Esophagus muscularis mucosa (tissue), 4 donors: ENCODE data around the gene RUFY2. TPM values are rescaled to one million over a fixed set of nuclear protein-coding genes. Genes with fewer than 3 reads are reported as not detected.

ENCODE experiments used
- DNase-seq: peaks from one replicate; pipeline ENCODE4 v3.0.0-alpha.2; 2017; ENCODE audit errors: extremely low spot score
- H3K27ac ChIP-seq, 4 donors: fragments of 200-600 bp; sonication (generic); replicated peaks in 1 of 4; 1 replicate in 3 of 4; 2 replicates in 1 of 4; pipeline ENCODE4 v1.5.1; 2016 to 2019; ENCODE audit warnings: mild to moderate bottlenecking in 1 of 4
- H3K27me3 ChIP-seq, 4 donors: fragments of 200-600 bp; sonication (generic); one replicate each; pipeline versions ENCODE4 v1.5.1 to v1.6.0; 2016 to 2019
- H3K36me3 ChIP-seq, 4 donors: fragments of 200-600 bp; sonication (generic); one replicate each; pipeline ENCODE4 v1.5.1; 2016 to 2019
- H3K4me1 ChIP-seq, 4 donors: fragments of 200-600 bp; sonication (generic); one replicate each; pipeline ENCODE4 v1.5.1; 2016 to 2019
- H3K4me3 ChIP-seq, 4 donors: fragments of 200-600 bp; sonication (generic); 1 replicate in 2 of 4; 2 replicates in 2 of 4; pipeline ENCODE4 v1.5.1; 2016 to 2019; ENCODE audit warnings: mild to moderate bottlenecking in 4 of 4, moderate library complexity in 1 of 4
- H3K9me3 ChIP-seq, 4 donors: fragments of 200-600 bp; sonication (generic); 1 replicate in 3 of 4; 2 replicates in 1 of 4; pipeline ENCODE4 v1.5.1; 2016 to 2019
- EP300 ChIP-seq: sonication (generic); formaldehyde crosslinking; IDR thresholded peaks from one replicate; pipeline ENCODE4 v1.6.1; 2017; ENCODE audit warnings: antibody characterized with exemption
- POLR2A ChIP-seq: fragments of 450-650 bp; IDR thresholded peaks from one replicate; pipeline ENCODE4 v1.6.1; 2017; ENCODE audit warnings: antibody characterized with exemption, moderate library complexity, mild to moderate bottlenecking, low read depth
- POLR2AphosphoS5 ChIP-seq, 2 donors: sonication (generic); formaldehyde crosslinking; IDR thresholded peaks; one replicate each; pipeline ENCODE4 v1.6.1; 2017; ENCODE audit warnings: antibody characterized with exemption in 2 of 2
- WGBS: methylation state at CpG from one replicate; pipeline ENCODE4 v1.1.5; 2018; 5-methylcytosine and 5-hydroxymethylcytosine counted together
- intact Hi-C: fragments of 100-400 bp; cut with DNase I; formaldehyde crosslinking; loops from one replicate; pipeline ENCODE4 v1.15.1; 2023
- total RNA-seq, 4 donors: library from RNA; depleted of rRNA; stranded (reverse); fragments of >200 nt; gene quantifications; one replicate each; pipeline versions ENCODE4 v1.1.0 to v1.2.1, GENCODE V29; 2016
- TF ChIP-seq, protein P1 (sequence below), 3 experiments: fragments of 200-600 bp in 2 of 3; fragments of 450-650 bp in 1 of 3; sonication (generic) in 2 of 3; IDR thresholded peaks; one replicate each; pipeline ENCODE4 v1.5.1; 2017 to 2019; ENCODE audit warnings: antibody characterized with exemption in 3 of 3, mild to moderate bottlenecking in 2 of 3, moderate library complexity in 1 of 3

The RUFY2 gene
- total RNA-seq, 4 donors from 2014 or later = 14.8 to 26.2 (median 17.8) TPM

DNA sequence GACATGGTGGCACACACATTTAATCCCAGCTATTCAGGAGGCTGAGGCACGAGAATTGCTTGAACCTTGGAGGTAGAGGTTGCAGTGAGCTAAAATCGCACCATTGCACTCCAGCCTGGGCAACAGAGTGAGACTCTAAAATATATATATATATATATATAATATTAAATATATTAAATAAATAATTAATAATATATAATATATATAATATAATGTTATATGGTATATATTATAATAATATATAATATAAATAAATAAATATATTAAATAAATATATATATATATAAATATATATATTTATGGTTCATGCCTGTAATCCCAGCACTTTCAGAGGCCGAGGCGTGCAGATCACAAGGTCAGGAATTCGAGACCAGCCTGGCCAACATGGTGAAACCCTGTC, 40.5 kb downstream of the RUFY2 start:
- no peak for TF ChIP-seq EP300
- TF ChIP-seq, protein P1, sequence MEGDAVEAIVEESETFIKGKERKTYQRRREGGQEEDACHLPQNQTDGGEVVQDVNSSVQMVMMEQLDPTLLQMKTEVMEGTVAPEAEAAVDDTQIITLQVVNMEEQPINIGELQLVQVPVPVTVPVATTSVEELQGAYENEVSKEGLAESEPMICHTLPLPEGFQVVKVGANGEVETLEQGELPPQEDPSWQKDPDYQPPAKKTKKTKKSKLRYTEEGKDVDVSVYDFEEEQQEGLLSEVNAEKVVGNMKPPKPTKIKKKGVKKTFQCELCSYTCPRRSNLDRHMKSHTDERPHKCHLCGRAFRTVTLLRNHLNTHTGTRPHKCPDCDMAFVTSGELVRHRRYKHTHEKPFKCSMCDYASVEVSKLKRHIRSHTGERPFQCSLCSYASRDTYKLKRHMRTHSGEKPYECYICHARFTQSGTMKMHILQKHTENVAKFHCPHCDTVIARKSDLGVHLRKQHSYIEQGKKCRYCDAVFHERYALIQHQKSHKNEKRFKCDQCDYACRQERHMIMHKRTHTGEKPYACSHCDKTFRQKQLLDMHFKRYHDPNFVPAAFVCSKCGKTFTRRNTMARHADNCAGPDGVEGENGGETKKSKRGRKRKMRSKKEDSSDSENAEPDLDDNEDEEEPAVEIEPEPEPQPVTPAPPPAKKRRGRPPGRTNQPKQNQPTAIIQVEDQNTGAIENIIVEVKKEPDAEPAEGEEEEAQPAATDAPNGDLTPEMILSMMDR (IDR thresholded peaks at IDR 0.05) = no peak
- no peak for TF ChIP-seq POLR2A
- WGBS = 95% methylated on average over 5 of the region's 5 CpGs
- intact Hi-C loops = no loop called here
- DNase-seq = no peak
- H3K4me3 ChIP-seq = no peak overlapping the region
- no peaks in the 10 kb centered on the region for H3K4me1 ChIP-seq
- H3K36me3 ChIP-seq = peaks cover 28 to 95% (median 55%) of the 10 kb centered on the region in 4 donors
- H3K9me3 ChIP-seq = peaks cover 0 to 4% (median 0%) of the 10 kb centered on the region in 4 donors
- H3K27ac ChIP-seq = no peak overlapping the region
- H3K27me3 ChIP-seq = no peaks in the 10 kb centered on the region

DNA sequence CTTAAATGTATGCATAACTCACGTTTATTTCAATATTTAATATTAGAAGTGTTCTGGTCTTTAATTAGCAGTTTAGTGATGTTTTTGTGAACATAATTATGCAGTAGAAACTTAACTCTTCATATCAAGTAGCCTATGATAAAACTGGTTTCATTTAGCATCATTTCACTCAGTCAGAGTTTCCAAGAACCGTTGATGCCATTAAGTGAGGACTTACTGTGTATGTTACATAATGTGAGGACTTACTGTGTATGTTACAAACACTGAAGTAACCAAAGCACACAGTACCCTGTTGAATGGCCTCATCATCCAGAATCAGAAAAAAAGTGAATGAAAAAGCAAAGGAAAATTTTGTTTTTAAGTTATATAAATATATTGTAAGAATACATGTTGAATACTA, 41.5 kb downstream of the RUFY2 start:
- 79% methylated on average over 2 of the region's 2 CpGs for WGBS
- no peak for DNase-seq
- intact Hi-C loops = no loop called here
- no peaks in the 10 kb centered on the region for H3K9me3 ChIP-seq
- H3K36me3 ChIP-seq = peaks cover 23 to 95% (median 58%) of the 10 kb centered on the region in 4 donors
- no peak for TF ChIP-seq POLR2AphosphoS5 (IDR thresholded peaks at IDR 0.05)
- no peak for TF ChIP-seq EP300
- TF ChIP-seq, protein P1 (IDR thresholded peaks at IDR 0.05) = no peak
- TF ChIP-seq POLR2A = no peak
- H3K4me1 ChIP-seq = no peaks in the 10 kb centered on the region
- no peak overlapping the region for H3K27ac ChIP-seq
- H3K4me3 ChIP-seq = no peak overlapping the region
- no peaks in the 10 kb centered on the region for H3K27me3 ChIP-seq

DNA sequence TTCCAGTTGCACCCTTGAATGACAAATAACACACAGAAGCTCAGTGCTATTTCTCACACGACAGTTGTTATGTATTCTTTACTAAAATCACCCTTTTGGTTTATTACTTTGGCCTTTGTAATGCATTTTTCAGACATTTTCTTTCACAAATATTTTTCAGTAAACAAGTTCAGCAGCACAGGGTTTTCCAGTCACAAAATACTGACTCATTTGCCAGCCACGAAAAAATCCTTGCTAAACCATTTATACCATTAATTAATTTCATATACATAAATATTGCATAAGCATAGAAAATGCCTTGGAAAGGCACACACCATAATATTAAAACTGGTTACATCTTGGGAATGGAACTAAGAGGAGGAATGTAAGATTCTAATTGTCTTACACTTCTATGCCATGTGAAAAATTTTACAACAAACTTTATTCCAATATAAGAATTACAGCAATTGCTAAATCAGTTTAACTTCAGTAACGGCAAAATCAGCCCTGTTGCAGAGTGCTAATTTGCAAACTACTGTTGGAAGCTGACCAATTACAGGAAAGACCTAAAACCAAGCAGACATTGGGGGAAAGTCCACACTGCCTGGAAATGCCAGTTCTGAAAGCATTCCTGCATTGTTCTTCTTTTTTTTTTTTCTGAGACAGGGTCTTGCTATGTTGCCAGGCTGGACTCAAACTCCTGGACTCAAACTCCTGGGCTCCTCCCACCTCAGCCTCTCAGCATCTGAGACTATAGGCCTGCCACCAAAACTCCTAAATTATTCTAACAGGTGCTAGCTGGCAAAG, 42.8 kb downstream of the RUFY2 start:
- whole genome bisulfite sequencing = 86% methylated on average over 3 of the region's 3 CpGs
- H3K27me3 ChIP-seq = no peaks in the 10 kb centered on the region
- DNase-seq = no peak
- no peak overlapping the region for H3K27ac ChIP-seq
- no peaks in the 10 kb centered on the region for H3K4me1 ChIP-seq
- H3K4me3 ChIP-seq = no peak overlapping the region
- TF ChIP-seq POLR2A = no peak
- no peaks in the 10 kb centered on the region for H3K9me3 ChIP-seq
- intact Hi-C loops = no loop called here
- H3K36me3 ChIP-seq = peaks cover 23 to 93% (median 57%) of the 10 kb centered on the region in 4 donors

DNA sequence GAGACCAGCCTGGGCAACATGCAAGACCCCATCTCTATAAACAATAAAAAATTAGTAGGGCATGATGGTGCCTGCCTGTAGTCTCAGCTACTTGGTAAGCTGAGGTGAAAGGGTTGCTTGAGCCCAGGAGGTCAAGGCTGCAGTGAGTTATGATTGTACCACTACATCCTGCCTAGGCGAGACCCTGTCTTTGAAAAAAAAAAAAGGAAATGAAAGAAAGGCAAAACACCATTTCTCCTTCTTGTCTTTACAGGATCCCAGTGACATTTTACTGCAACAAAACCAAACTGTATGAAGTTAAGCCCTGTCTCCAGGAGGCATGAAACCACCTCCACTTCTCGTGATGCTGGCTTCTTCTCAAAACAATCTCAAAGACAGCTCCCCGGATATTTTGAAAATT, 44.5 kb downstream of the RUFY2 start:
- Histone ChIP-seq H3K27ac (no peak overlapping the region), H3K4me1 (no peaks in the 10 kb centered on the region), H3K4me3 (no peak overlapping the region), H3K9me3 (no peaks in the 10 kb centered on the region), H3K27me3 (no peaks in the 10 kb centered on the region), H3K36me3 (peaks cover 23 to 92% (median 66%) of the 10 kb centered on the region in 4 donors)
- TF ChIP-seq, protein P1 (IDR thresholded peaks at IDR 0.05) = no peak
- TF ChIP-seq POLR2A (no peak), POLR2AphosphoS5 (IDR thresholded peaks at IDR 0.05) (no peak), EP300 (no peak)
- WGBS = 88% methylated on average over 3 of the region's 3 CpGs
- intact Hi-C loops = no loop called here
- no peak for DNase-seq

DNA sequence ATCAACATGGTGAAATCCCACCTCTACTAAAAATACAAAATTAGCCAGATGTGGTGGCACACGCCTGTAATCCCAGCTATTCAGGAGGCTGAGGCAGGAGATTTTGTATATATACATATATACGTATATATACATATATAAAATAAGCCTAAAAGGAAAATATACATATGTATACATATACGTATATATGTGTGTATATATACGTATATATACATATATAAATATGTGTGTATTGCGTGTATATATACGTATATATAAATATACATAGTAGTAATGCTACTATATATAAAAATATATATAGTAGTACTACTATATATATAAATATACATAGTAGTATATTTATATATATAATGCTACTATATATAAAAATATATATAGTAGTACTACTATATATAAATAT, 47.9 kb downstream of the RUFY2 start:
- intact Hi-C loops = no loop called here
- 86% methylated on average over 6 of the region's 6 CpGs for WGBS
- no peak for TF ChIP-seq EP300
- TF ChIP-seq, protein P1 (IDR thresholded peaks at IDR 0.05) = no peak
- no peak for DNase-seq
- H3K4me1 ChIP-seq = no peaks in the 10 kb centered on the region
- H3K36me3 ChIP-seq = peaks cover 26 to 95% (median 68%) of the 10 kb centered on the region in 4 donors
- no peak overlapping the region for H3K4me3 ChIP-seq
- H3K27ac ChIP-seq = no peak overlapping the region
- no peaks in the 10 kb centered on the region for H3K9me3 ChIP-seq
- H3K27me3 ChIP-seq = no peaks in the 10 kb centered on the region
